Neuronal stem cell (in vitro differentiated cells): ENCODE measurements around the gene CCR9.

Source experiments
- DNase-seq: peaks from one replicate; pipeline ENCODE4 v3.0.0-alpha.2; 2013; ENCODE audit warnings: low spot score
- H2AFZ ChIP-seq: one replicate; pipeline ENCODE4 v1.6.1; 2013; ENCODE audit warnings: mild to moderate bottlenecking, low read length, inconsistent platforms
- H2AK5ac ChIP-seq: 2 replicates; pipeline ENCODE4 v1.6.1; 2013; ENCODE audit warnings: low read depth, mild to moderate bottlenecking, inconsistent platforms, low read length, moderate library complexity, mixed read lengths
- H2BK120ac ChIP-seq: 2 replicates; pipeline ENCODE4 v1.6.1; 2013; ENCODE audit warnings: low read depth, mild to moderate bottlenecking, inconsistent platforms, low read length, moderate library complexity, mixed read lengths
- H2BK12ac ChIP-seq: one replicate; pipeline ENCODE4 v1.6.1; 2013; ENCODE audit warnings: low read length, inconsistent platforms
- H2BK15ac ChIP-seq: 2 replicates; pipeline ENCODE4 v1.6.1; 2013; ENCODE audit warnings: mild to moderate bottlenecking, low read length, inconsistent platforms, mixed read lengths
- H2BK5ac ChIP-seq: one replicate; pipeline ENCODE4 v1.6.1; 2013; ENCODE audit warnings: inconsistent platforms, mild to moderate bottlenecking, low read length, moderate library complexity
- H3K14ac ChIP-seq: one replicate; pipeline ENCODE4 v1.6.1; 2013; ENCODE audit warnings: low read length, inconsistent platforms
- H3K18ac ChIP-seq: 2 replicates; pipeline ENCODE4 v1.6.1; 2013; ENCODE audit warnings: low read length, inconsistent platforms
- H3K23ac ChIP-seq: 2 replicates; pipeline ENCODE4 v1.6.1; 2013; ENCODE audit warnings: low read depth, mild to moderate bottlenecking, mixed read lengths, low read length, inconsistent platforms; ENCODE audit not compliant: poor library complexity
- H3K27ac ChIP-seq: replicated peaks from 3 replicates; pipeline ENCODE4 v1.5.1; 2013; ENCODE audit warnings: low read length, inconsistent platforms
- H3K27me3 ChIP-seq, 3 experiments: 2 replicates each; pipeline ENCODE4 v1.6.1; 2013; ENCODE audit warnings: low read length in 3 of 3, mild to moderate bottlenecking in 2 of 3, inconsistent platforms in 1 of 3, low read depth in 1 of 3, mixed read lengths in 1 of 3, moderate library complexity in 1 of 3; ENCODE audit not compliant: control insufficient read depth in 3 of 3, insufficient read depth in 3 of 3
- H3K36me3 ChIP-seq, 2 donors: replicated peaks in 1 of 2; 2 replicates each; pipeline ENCODE4 v1.6.1; 2013; ENCODE audit warnings: low read length in 2 of 2; ENCODE audit not compliant: control insufficient read depth in 2 of 2, insufficient read depth in 2 of 2
- H3K4ac ChIP-seq: 2 replicates; pipeline ENCODE4 v1.6.1; 2013; ENCODE audit warnings: inconsistent platforms, mild to moderate bottlenecking, low read length, moderate library complexity
- H3K4me1 ChIP-seq, 2 donors: 1 replicate in 1 of 2; 2 replicates in 1 of 2; pipeline ENCODE4 v1.6.1; 2013; ENCODE audit warnings: low read length in 2 of 2, low read depth in 1 of 2; ENCODE audit not compliant: control insufficient read depth in 2 of 2, insufficient read depth in 1 of 2
- H3K4me2 ChIP-seq: one replicate; pipeline ENCODE4 v1.6.1; 2013; ENCODE audit warnings: mild to moderate bottlenecking, low read length, inconsistent platforms; ENCODE audit not compliant: insufficient read depth, poor library complexity, severe bottlenecking
- H3K4me3 ChIP-seq, 2 donors: 2 replicates each; pipeline ENCODE4 v1.5.1; 2013; ENCODE audit warnings: low read length in 2 of 2, mild to moderate bottlenecking in 2 of 2, inconsistent platforms in 1 of 2, moderate library complexity in 1 of 2
- H3K79me1 ChIP-seq: one replicate; pipeline ENCODE4 v1.6.1; 2013; ENCODE audit warnings: low read depth, mild to moderate bottlenecking, inconsistent platforms, low read length, moderate library complexity
- H3K9ac ChIP-seq: one replicate; pipeline ENCODE4 v1.6.1; 2013; ENCODE audit warnings: mild to moderate bottlenecking, low read depth, low read length, inconsistent platforms; ENCODE audit not compliant: poor library complexity
- H3K9me3 ChIP-seq, 2 donors: replicated peaks in 1 of 2; 2 replicates each; pipeline versions ENCODE3 to v1.6.1; 2013; ENCODE audit warnings: low read length in 2 of 2, mild to moderate bottlenecking in 2 of 2, inconsistent platforms in 1 of 2, low read depth in 1 of 2, mixed read lengths in 1 of 2, moderate library complexity in 1 of 2; ENCODE audit not compliant: control insufficient read depth in 2 of 2, insufficient read depth in 1 of 2
- H4K8ac ChIP-seq: one replicate; pipeline ENCODE4 v1.6.1; 2013; ENCODE audit warnings: low read depth, mild to moderate bottlenecking, inconsistent platforms, low read length, moderate library complexity
- H4K91ac ChIP-seq: one replicate; pipeline ENCODE4 v1.6.1; 2013; ENCODE audit warnings: low read length, low read depth, mild to moderate bottlenecking, inconsistent platforms; ENCODE audit not compliant: poor library complexity
- WGBS, 2 donors: extraction: QIAGEN DNeasy Blood & Tissue Kit; methylation state at CpG; one replicate each; pipeline ENCODE4 v1.1.7; 2013; ENCODE audit warnings: missing lambda C conversion rate in 2 of 2, mixed read lengths in 1 of 2; ENCODE audit not compliant: insufficient read length in 2 of 2, insufficient replicate concordance in 1 of 2; ENCODE audit errors: extremely low coverage in 2 of 2; 5-methylcytosine and 5-hydroxymethylcytosine counted together

The CCR9 gene

GRCh38 chr3:45948311-45948781, 62.0 kb downstream of the CCR9 start:
- Histone ChIP-seq H2BK15ac (no peak overlapping the region), H4K8ac (no peak overlapping the region), H3K4me1 (no peaks in the 10 kb centered on the region), H3K18ac (no peak overlapping the region), H3K9me3 (no peaks in the 10 kb centered on the region), H3K27me3 (no peaks in the 10 kb centered on the region), H2BK120ac (no peak overlapping the region), H3K4ac (no peak overlapping the region), H2AK5ac (no peak overlapping the region), H3K14ac (no peak overlapping the region), H3K9ac (no peak overlapping the region), H3K27ac (no peak overlapping the region), H2BK12ac (no peak overlapping the region), H3K79me1 (no peaks in the 10 kb centered on the region), H3K36me3 (peaks cover 47 to 72% of the 10 kb centered on the region in 2 donors), H2AFZ (no peak overlapping the region), H4K91ac (no peak overlapping the region), H2BK5ac (no peak overlapping the region), H3K23ac (no peak overlapping the region), H3K4me2 (no peak overlapping the region), H3K4me3 (no peak overlapping the region)
- no peak for DNase-seq
- no CpG with 5 or more reads among the region's 6 CpGs for WGBS, 2 donors

GRCh38 chr3:45948881-45949280, 62.5 kb downstream of the CCR9 start:
- no peak overlapping the region for H4K8ac ChIP-seq
- H4K91ac ChIP-seq, result no peak overlapping the region
- no peak overlapping the region for H3K27ac ChIP-seq
- no peaks in the 10 kb centered on the region for H3K4me1 ChIP-seq
- H2BK12ac ChIP-seq, result no peak overlapping the region
- H3K14ac ChIP-seq, result no peak overlapping the region
- no peak overlapping the region for H3K4ac ChIP-seq
- H2BK120ac ChIP-seq, result no peak overlapping the region
- H3K23ac ChIP-seq, result no peak overlapping the region
- H2AK5ac ChIP-seq, result no peak overlapping the region
- H3K9me3 ChIP-seq, result no peaks in the 10 kb centered on the region
- no peak overlapping the region for H2BK15ac ChIP-seq
- no peak overlapping the region for H3K4me2 ChIP-seq
- H3K4me3 ChIP-seq, result no peak overlapping the region
- H3K9ac ChIP-seq, result no peak overlapping the region
- H2AFZ ChIP-seq, result no peak overlapping the region
- H2BK5ac ChIP-seq, result no peak overlapping the region
- DNase-seq, result no peak
- H3K27me3 ChIP-seq, result no peaks in the 10 kb centered on the region
- peaks cover 50 to 78% of the 10 kb centered on the region in 2 donors for H3K36me3 ChIP-seq
- no peak overlapping the region for H3K18ac ChIP-seq
- no peaks in the 10 kb centered on the region for H3K79me1 ChIP-seq
- WGBS, 2 donors, result no CpG with 5 or more reads among the region's 6 CpGs

GRCh38 chr3:45949432-45949831, 63.1 kb downstream of the CCR9 start:
- Histone ChIP-seq H2BK12ac (no peak overlapping the region), H3K27me3 (no peaks in the 10 kb centered on the region), H3K4me1 (no peaks in the 10 kb centered on the region), H2BK15ac (no peak overlapping the region), H3K4ac (no peak overlapping the region), H3K18ac (no peak overlapping the region), H3K79me1 (no peaks in the 10 kb centered on the region), H3K9ac (no peak overlapping the region), H2AFZ (no peak overlapping the region), H4K8ac (no peak overlapping the region), H4K91ac (no peak overlapping the region), H3K4me3 (no peak overlapping the region), H3K36me3 (peaks cover 53 to 83% of the 10 kb centered on the region in 2 donors), H3K14ac (peak overlapping the region; percentile 58), H2BK120ac (no peak overlapping the region), H2BK5ac (no peak overlapping the region), H3K27ac (no peak overlapping the region), H3K4me2 (no peak overlapping the region), H3K23ac (no peak overlapping the region), H2AK5ac (no peak overlapping the region), H3K9me3 (no peaks in the 10 kb centered on the region)
- DNase-seq, result no peak
- WGBS, 2 donors, result no CpG with 5 or more reads among the region's 4 CpGs

GRCh38 chr3:45950131-45950530, 63.8 kb downstream of the CCR9 start:
- Histone ChIP-seq H3K9me3 (no peaks in the 10 kb centered on the region), H3K4ac (no peak overlapping the region), H4K91ac (no peak overlapping the region), H2AFZ (no peak overlapping the region), H3K9ac (no peak overlapping the region), H3K4me2 (no peak overlapping the region), H2BK120ac (no peak overlapping the region), H4K8ac (no peak overlapping the region), H2BK15ac (no peak overlapping the region), H2BK5ac (no peak overlapping the region), H3K18ac (no peak overlapping the region), H3K27ac (no peak overlapping the region), H2AK5ac (no peak overlapping the region), H2BK12ac (no peak overlapping the region), H3K27me3 (no peaks in the 10 kb centered on the region), H3K4me1 (no peaks in the 10 kb centered on the region), H3K14ac (no peak overlapping the region), H3K79me1 (no peaks in the 10 kb centered on the region), H3K23ac (no peak overlapping the region), H3K4me3 (no peak overlapping the region), H3K36me3 (peaks cover 60 to 90% of the 10 kb centered on the region in 2 donors)
- no peak for DNase-seq
- WGBS, 2 donors, result no CpG with 5 or more reads among the region's 2 CpGs
